IPS-18a (cell line): ENCODE results near the gene SNAI3.

ENCODE experiments used
- H3K27ac ChIP-seq: one replicate; pipeline ENCODE4 v1.5.1; 2013; ENCODE audit warnings: low read length
- H3K27me3 ChIP-seq: one replicate; pipeline ENCODE4 v1.6.1; 2013; ENCODE audit warnings: mild to moderate bottlenecking, low read length; ENCODE audit not compliant: control insufficient read depth, insufficient read depth
- H3K36me3 ChIP-seq: one replicate; pipeline ENCODE4 v1.6.1; 2013; ENCODE audit warnings: low read depth, low read length; ENCODE audit not compliant: control insufficient read depth
- H3K4me1 ChIP-seq: one replicate; pipeline ENCODE4 v1.6.1; 2013; ENCODE audit warnings: low read depth, low read length; ENCODE audit not compliant: control insufficient read depth
- H3K4me3 ChIP-seq: one replicate; pipeline ENCODE4 v1.5.1; 2013; ENCODE audit warnings: low read length
- H3K9ac ChIP-seq: one replicate; pipeline ENCODE4 v1.6.1; 2013; ENCODE audit warnings: mild to moderate bottlenecking, low read length, moderate library complexity
- H3K9me3 ChIP-seq: one replicate; pipeline ENCODE4 v1.6.1; 2013; ENCODE audit warnings: low read depth, low read length; ENCODE audit not compliant: control insufficient read depth

Gene SNAI3

DNA sequence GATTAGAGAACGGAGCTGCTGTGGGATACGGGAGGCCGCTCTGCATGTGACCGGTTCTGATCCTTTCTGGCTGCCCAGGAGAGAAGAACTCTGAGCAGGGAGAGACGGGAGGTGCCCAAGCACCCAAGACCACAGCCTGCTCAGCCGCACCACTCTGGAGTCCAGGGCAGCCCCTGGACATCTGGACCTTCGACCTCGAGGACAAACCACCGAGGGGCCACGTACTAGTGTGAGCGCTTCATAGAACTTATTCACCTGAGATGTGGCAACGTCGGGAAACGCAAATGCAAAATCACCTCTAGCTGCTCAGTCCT, 14.0 kb upstream of the SNAI3 start:
- no peak overlapping the region for H3K4me3 ChIP-seq

DNA sequence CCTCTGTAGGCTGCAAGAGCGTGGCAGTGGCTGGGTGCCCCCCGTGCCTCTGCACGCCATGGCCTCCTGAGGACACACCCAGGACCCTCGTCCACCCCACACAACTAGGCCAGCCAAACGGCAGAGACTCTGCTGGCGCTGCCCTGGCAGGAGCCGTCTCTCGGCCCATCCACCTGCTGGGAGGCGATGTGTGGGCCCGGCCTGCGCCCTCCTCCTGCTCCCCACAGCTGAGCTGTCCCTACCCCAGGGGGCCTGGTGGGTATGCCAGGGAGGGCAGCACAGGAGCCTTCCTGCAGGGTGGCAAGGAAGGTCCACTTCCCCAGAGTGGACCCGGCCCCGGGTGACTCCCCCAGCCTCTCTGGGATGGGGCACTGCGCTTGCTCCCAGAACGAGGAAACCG, 12.9 kb upstream of the SNAI3 start:
- no peaks in the 10 kb centered on the region for H3K9me3 ChIP-seq
- no peak overlapping the region for H3K9ac ChIP-seq
- H3K4me3 ChIP-seq: no peak overlapping the region
- H3K27ac ChIP-seq: no peak overlapping the region
- H3K27me3 ChIP-seq: no peaks in the 10 kb centered on the region
- H3K36me3 ChIP-seq: no peaks in the 10 kb centered on the region
- no peaks in the 10 kb centered on the region for H3K4me1 ChIP-seq

More for the DNA sequence above, 14.0 kb upstream of the SNAI3 start:
- Histone ChIP-seq H3K9me3 (no peaks in the 10 kb centered on the region), H3K36me3 (no peaks in the 10 kb centered on the region), H3K4me1 (no peaks in the 10 kb centered on the region), H3K27ac (no peak overlapping the region), H3K9ac (no peak overlapping the region), H3K27me3 (no peaks in the 10 kb centered on the region)

DNA sequence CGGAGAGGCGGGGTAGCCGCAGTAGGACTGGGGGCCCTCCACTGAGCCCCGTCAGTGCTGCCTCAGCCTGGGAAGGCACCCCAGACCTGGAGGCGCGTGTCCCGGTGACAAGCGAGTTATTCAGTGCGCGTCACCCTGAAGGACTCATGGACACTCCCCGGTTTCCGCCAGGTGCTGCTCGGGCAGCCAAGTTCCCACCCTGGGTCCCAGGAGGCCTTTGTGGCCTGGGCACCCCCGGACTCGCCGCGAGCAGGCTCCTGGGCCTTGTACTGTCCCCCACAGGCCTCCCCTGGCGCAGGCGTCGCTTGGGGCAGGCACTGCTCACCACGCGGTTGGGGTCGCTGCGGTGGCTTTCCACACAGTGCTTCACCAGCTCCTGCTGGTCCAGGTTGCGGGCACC, 12.3 kb upstream of the SNAI3 start:
- H3K4me1 ChIP-seq: no peaks in the 10 kb centered on the region
- no peaks in the 10 kb centered on the region for H3K27me3 ChIP-seq
- H3K9ac ChIP-seq: no peak overlapping the region
- no peaks in the 10 kb centered on the region for H3K36me3 ChIP-seq
- H3K4me3 ChIP-seq: no peak overlapping the region
- H3K9me3 ChIP-seq: no peaks in the 10 kb centered on the region
- no peak overlapping the region for H3K27ac ChIP-seq

DNA sequence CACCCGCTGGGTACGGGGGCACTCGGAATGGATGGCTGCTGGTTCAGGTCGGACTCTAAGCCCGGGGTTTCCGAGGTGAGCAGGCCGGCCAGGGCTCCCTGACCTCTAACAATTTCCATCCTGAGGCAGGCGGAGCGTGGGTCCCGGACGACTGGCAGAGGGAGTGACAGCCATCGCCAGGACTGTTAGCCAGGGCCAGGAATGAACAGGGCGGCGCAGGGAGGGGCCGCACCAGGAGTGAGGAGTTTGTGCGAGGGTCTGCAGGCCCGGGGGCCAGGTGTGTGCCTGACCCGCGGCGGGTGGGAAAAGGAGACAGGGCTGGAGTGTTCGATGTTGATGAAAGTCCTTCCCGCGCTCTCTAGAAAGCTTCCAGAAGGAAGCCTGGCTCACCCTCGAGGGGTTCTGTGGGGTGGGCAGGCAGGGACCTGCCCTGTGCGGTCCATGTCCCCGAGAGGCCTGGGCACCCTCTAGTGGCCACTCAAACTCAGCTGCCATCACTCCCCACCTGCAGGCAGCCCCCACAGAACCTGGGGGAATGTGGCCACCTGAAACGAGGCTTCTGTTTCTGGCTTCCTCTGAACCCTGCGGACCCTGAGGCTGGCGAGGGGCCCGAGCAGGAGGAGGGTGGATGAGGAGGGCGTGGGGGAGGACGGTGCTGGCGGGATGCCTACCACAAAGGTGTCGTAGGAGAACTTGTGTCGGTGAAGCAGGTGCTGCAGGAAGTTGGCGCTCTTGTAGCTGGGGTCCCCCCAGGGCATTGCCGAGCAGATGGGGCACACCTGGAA, 11.7 kb upstream of the SNAI3 start:
- Histone ChIP-seq H3K27ac (no peak overlapping the region), H3K36me3 (no peaks in the 10 kb centered on the region), H3K27me3 (no peaks in the 10 kb centered on the region), H3K9ac (no peak overlapping the region), H3K4me1 (no peaks in the 10 kb centered on the region), H3K4me3 (no peak overlapping the region), H3K9me3 (no peaks in the 10 kb centered on the region)

DNA sequence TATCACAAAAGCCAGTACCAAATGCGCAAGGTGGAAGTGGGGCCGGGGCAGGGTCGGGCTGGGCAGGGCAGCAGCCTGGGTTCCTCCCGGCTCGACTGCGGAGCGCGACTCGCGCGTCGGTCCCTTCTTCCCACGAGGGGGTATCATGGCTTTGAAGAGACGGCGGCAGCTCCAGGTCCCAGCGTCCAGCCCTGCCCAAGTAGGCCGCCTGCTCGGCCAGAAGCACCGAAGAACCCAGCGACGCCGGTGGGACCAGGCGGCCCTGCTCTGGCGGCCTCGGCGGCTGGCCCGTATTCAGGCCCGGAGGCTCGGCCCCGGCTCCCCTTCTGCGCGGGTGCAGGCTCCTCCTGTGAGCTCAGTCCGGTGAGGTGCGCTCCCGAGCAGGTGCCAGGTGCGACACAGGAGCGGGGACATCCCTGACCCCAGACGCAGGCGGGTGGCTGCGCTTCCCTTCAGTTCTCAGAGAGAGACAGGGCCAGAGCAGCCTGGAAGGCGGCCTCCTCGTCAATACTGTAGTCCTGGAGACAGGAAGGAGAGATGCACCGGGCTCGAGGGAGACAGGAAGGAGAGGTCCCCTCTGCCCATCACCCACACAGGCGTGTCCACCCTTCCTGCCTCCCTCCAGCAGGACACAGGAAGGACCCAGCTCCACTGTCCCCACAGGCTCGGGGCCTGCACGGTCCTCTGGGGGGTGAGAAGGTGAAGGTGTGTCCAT, 11.0 kb upstream of the SNAI3 start:
- Histone ChIP-seq H3K9ac (no peak overlapping the region), H3K4me3 (no peak overlapping the region), H3K4me1 (no peaks in the 10 kb centered on the region), H3K9me3 (no peaks in the 10 kb centered on the region), H3K27me3 (no peaks in the 10 kb centered on the region), H3K36me3 (no peaks in the 10 kb centered on the region), H3K27ac (no peak overlapping the region)

DNA sequence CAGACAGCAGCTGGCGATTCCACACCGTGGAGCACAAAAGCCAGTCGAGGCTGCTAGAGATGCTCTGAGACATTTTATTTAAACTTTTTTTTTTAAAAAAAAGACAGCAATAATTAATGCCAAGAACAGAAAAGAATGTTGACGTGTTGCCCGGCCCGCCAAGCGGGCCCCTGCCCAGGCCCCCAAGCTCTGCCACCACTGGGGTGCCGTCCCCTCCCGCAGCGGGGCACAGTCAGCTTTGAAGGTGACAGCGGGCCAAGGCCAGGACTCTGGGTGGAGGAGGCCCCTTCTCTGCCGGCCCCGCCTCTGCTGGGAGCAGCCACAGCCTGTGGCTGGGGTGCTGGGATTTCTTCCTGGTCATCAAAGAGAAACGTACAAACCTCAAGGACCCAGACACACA, 10.1 kb upstream of the SNAI3 start:
- no peak overlapping the region for H3K9ac ChIP-seq
- no peaks in the 10 kb centered on the region for H3K9me3 ChIP-seq
- no peaks in the 10 kb centered on the region for H3K4me1 ChIP-seq
- no peak overlapping the region for H3K4me3 ChIP-seq
- H3K27me3 ChIP-seq: no peaks in the 10 kb centered on the region
- H3K36me3 ChIP-seq: no peaks in the 10 kb centered on the region
- no peak overlapping the region for H3K27ac ChIP-seq

DNA sequence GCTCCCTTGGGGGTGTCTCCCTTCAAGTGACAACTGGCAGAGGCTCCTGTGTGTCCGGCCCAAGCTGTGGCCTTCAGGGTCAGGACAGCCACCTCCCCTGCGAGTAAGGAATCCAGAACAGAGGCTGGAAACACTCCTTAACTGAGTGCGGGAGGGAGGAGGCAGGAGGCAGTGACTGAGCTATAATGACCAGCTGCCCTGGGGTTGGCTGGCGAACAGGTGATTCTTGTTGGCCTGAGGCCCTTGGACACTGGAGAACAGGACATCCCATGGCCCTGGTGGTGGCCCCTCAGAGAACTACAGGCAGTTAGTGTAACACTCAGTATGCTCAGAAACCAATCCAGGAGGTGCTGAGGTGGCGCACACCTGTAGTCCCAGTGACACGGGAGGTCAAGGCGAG, 9.4 kb upstream of the SNAI3 start:
- no peaks in the 10 kb centered on the region for H3K36me3 ChIP-seq

DNA sequence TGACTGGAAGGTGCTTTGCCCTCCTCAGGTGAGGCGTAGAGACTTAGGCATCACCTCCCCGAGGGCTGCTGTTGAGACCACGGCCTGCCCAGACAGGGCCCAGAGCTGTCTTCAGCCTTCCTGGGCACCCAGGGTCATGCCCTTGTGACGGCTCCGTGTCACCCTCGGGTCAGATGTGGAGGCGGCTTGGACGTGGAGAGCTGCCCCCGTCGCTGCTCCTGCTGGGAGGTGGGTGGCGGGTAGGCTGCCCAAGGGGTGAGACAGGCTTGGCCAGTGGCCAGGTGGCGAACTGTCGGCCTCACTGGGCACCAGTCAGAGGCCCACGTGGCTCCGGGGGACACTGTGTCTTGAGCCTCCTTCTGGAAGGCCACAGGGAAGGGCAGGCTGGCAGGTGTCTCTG, 8.9 kb upstream of the SNAI3 start:
- Histone ChIP-seq H3K36me3 (no peaks in the 10 kb centered on the region), H3K4me1 (no peaks in the 10 kb centered on the region), H3K9ac (no peak overlapping the region)

More for the DNA sequence above, 9.4 kb upstream of the SNAI3 start:
- H3K27ac ChIP-seq: no peak overlapping the region
- H3K9ac ChIP-seq: no peak overlapping the region
- no peaks in the 10 kb centered on the region for H3K27me3 ChIP-seq
- H3K4me1 ChIP-seq: no peaks in the 10 kb centered on the region
- no peak overlapping the region for H3K4me3 ChIP-seq
- no peaks in the 10 kb centered on the region for H3K9me3 ChIP-seq

DNA sequence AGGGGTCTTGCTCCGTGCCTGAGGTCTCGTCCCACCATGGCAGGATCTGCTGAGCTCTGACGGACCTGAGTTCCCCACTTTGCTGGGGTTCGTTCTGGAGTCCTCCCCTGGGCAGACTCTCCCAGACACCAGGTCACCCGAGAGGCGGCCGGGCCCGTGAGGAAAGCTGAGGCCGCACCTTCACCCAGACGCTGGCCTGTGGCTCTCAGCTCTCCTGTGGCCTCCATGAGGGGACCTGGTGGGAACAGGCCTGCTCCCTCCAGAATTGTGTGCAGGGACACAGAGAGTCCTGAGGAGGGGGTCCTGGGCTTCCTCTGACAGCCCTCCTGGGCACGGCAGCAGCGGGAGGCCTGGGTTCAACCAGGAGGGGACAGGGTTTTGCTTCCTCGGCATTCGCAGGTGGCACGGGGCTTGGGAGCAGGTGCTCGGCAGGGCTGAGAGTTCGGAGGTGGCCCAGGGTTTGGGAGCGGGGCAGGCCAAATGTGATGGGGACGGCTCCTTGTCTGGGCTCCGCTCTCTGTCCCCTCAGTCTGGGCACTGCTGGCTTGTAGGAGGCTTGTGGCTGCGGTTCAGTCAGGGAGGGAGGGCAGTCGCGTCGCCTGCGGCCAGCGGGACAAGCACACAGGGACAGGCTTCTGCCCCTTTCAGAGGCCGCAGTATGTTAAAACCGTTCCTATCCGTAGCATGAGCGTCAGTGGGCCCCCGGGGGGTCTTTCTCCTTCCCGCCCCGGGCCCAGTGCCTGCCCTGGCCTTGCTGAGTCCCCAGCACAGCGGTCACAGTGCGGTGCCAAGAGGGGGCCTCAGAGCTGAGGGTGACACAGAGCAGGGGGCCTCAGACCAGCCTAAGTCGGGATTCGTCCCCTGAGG, 8.1 kb upstream of the SNAI3 start:
- Histone ChIP-seq H3K4me1 (no peaks in the 10 kb centered on the region), H3K9ac (no peak overlapping the region)

More for the DNA sequence above, 8.9 kb upstream of the SNAI3 start:
- H3K9me3 ChIP-seq: no peaks in the 10 kb centered on the region
- H3K27ac ChIP-seq: no peak overlapping the region
- H3K4me3 ChIP-seq: no peak overlapping the region
- H3K27me3 ChIP-seq: no peaks in the 10 kb centered on the region

DNA sequence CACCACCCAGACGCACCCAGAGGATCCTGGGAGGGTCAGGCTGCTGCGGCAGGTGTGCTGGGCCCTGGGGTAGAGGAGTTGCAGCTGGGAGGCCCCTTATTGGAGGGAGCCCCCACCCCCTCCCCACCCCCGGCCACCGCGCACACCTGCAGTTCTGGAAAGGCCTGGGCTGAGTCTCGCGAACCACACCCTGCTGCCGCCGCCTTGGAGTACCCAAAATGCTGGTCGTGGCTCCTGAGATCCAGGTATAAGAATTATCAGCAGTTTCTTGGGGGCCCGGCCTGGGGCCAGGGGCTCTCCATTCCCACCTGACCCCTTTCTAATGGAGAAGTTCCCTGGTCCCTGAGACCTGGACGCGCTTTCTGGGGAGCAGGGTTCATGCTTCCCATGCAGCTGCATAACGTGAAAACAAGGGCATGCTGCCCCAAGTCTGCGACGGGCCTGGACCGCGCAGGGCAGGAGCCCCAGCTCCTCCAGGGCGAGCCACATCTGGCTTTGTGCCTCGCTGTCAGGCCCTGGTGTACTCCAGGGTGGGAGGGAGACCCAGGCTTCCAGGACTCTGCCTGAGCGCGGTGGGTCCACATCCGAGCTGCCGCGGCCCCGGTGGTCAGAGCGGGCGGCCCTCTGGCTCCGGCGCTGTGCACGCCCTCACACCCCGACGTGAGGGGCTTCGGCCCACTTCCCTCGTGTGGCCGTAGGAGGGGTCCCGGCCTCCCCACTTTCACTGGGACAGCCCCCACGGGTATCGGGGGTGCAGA, 7.3 kb upstream of the SNAI3 start:
- no peaks in the 10 kb centered on the region for H3K27me3 ChIP-seq
- H3K27ac ChIP-seq: no peak overlapping the region
- no peak overlapping the region for H3K9ac ChIP-seq

More for the DNA sequence above, 8.1 kb upstream of the SNAI3 start:
- no peaks in the 10 kb centered on the region for H3K36me3 ChIP-seq
- H3K27ac ChIP-seq: no peak overlapping the region
- no peaks in the 10 kb centered on the region for H3K27me3 ChIP-seq
- no peaks in the 10 kb centered on the region for H3K9me3 ChIP-seq
- no peak overlapping the region for H3K4me3 ChIP-seq

DNA sequence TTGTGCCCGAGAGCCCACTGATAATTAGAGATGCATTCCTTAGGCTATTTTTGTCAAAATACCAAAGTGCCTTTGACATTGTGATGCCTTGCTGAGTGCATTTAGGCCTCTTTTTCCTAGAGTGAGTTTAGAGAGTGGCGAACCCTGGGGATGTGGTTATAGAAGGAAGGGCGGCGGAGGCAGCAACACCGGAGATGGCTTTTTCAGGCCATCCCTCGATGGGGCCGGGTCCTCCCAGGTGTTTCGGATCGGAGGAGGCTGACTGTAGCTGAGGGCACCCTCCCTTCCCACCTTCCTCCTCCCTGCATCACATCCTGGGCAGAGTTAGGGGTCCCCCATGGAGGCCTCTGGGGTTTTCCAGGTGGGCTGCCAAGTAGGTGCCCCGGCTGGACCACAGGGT, 6.6 kb upstream of the SNAI3 start:
- Histone ChIP-seq H3K4me3 (no peak overlapping the region), H3K27ac (no peak overlapping the region), H3K9me3 (no peaks in the 10 kb centered on the region), H3K4me1 (no peaks in the 10 kb centered on the region), H3K36me3 (no peaks in the 10 kb centered on the region), H3K9ac (no peak overlapping the region), H3K27me3 (peaks cover 4% of the 10 kb centered on the region)

More for the DNA sequence above, 7.3 kb upstream of the SNAI3 start:
- Histone ChIP-seq H3K4me3 (no peak overlapping the region), H3K4me1 (no peaks in the 10 kb centered on the region), H3K36me3 (no peaks in the 10 kb centered on the region), H3K9me3 (no peaks in the 10 kb centered on the region)
